ENCODE results near the gene EIF2AK3. TPM values are rescaled to one million over a fixed set of nuclear protein-coding genes. Genes with fewer than 3 reads are reported as not detected.

EIF2AK3 gene
- total and polyA plus RNA-seq, 2 of the 13 experiments (the other 11 are each of a cell fraction or from before 2014, with no cell fraction given): 10.3 to 30.6 TPM

DNA sequence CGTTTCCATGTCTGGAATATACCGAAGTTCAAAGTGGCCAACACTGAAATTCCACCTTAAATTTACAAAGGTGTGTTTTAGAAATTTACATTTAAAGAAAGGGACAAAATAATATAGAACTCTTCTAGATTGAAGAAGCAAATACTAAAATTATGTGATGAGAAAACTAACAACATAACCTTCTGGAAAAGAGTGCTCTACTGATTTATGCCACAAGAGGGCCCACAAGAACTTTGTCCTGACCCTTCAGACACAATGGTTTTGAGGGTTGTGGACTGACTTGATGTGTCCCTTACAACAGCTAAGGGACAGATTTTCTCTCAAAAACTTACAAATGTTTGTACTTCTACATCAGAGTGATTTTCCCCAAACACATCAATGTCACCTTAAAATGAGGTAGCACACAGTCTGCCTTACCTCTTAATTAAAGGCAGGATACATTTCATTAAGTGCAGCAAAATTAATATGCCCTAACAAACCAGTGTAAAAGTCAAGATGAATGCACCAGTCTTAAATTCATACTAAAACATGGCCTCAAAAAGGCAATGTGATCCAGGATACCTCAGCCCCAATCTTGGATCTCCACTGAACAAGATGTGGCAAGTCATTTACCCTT, 36.2 kb downstream of the EIF2AK3 start (continued):
- TF ChIP-seq, protein P1, sequence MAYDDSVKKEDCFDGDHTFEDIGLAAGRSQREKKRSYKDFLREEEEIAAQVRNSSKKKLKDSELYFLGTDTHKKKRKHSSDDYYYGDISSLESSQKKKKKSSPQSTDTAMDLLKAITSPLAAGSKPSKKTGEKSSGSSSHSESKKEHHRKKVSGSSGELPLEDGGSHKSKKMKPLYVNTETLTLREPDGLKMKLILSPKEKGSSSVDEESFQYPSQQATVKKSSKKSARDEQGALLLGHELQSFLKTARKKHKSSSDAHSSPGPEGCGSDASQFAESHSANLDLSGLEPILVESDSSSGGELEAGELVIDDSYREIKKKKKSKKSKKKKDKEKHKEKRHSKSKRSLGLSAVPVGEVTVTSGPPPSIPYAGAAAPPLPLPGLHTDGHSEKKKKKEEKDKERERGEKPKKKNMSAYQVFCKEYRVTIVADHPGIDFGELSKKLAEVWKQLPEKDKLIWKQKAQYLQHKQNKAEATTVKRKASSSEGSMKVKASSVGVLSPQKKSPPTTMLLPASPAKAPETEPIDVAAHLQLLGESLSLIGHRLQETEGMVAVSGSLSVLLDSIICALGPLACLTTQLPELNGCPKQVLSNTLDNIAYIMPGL (CRISPR knock-in tag; IDR thresholded peaks at IDR 0.05; ENCODE audit: borderline replicate concordance in 1 of 2, low read depth in 1 of 2): no peak
- TF ChIP-seq GFI1 (CRISPR knock-in tag; IDR thresholded peaks at IDR 0.05; ENCODE audit: borderline replicate concordance) (no peak), ZNF317 (CRISPR knock-in tag; IDR thresholded peaks at IDR 0.05) (no peak), ZNF652 (CRISPR knock-in tag; IDR thresholded peaks at IDR 0.05; ENCODE audit: borderline replicate concordance, low read depth) (no peak), SRY (CRISPR knock-in tag; IDR thresholded peaks at IDR 0.05) (no peak), ZNF841 (CRISPR knock-in tag; IDR thresholded peaks at IDR 0.05; ENCODE audit: borderline replicate concordance) (no peak), CREM (IDR thresholded peaks at IDR 0.05) (no peak), CREM (CRISPR knock-in tag; IDR thresholded peaks at IDR 0.05) (no peak), HMGA1 (CRISPR knock-in tag; conservative IDR thresholded peaks at IDR 0.05) (no peak), BRD4 (CRISPR knock-in tag; IDR thresholded peaks at IDR 0.05) (no peak), ZNF121 (CRISPR knock-in tag; IDR thresholded peaks at IDR 0.05) (0 out of 2 replicates have a peak, but pooled peaks have one; percentile 21), KDM1A (CRISPR knock-in tag; IDR thresholded peaks at IDR 0.05) (no peak), RXRA (CRISPR knock-in tag; IDR thresholded peaks at IDR 0.05) (no peak), PAF1 (CRISPR knock-in tag; IDR thresholded peaks at IDR 0.05) (no peak), PAX8 (CRISPR knock-in tag; IDR thresholded peaks at IDR 0.05; ENCODE audit: borderline replicate concordance) (no peak), ZNF891 (CRISPR knock-in tag; IDR thresholded peaks at IDR 0.05) (no peak), ZNF570 (CRISPR knock-in tag; IDR thresholded peaks at IDR 0.05; ENCODE audit: borderline replicate concordance) (no peak), BORCS8-MEF2B (CRISPR knock-in tag; IDR thresholded peaks at IDR 0.05) (no peak), EEA1 (CRISPR knock-in tag; IDR thresholded peaks at IDR 0.05; ENCODE audit: borderline replicate concordance) (no peak), HNF4A (CRISPR knock-in tag; IDR thresholded peaks at IDR 0.05) (no peak), STAG1 (CRISPR knock-in tag; IDR thresholded peaks at IDR 0.05) (peak; percentile 86)
- TF ChIP-seq, protein P2, sequence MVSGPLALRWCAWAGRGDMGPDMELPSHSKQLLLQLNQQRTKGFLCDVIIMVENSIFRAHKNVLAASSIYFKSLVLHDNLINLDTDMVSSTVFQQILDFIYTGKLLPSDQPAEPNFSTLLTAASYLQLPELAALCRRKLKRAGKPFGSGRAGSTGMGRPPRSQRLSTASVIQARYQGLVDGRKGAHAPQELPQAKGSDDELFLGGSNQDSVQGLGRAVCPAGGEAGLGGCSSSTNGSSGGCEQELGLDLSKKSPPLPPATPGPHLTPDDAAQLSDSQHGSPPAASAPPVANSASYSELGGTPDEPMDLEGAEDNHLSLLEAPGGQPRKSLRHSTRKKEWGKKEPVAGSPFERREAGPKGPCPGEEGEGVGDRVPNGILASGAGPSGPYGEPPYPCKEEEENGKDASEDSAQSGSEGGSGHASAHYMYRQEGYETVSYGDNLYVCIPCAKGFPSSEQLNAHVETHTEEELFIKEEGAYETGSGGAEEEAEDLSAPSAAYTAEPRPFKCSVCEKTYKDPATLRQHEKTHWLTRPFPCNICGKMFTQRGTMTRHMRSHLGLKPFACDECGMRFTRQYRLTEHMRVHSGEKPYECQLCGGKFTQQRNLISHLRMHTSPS (CRISPR knock-in tag; IDR thresholded peaks at IDR 0.05; ENCODE audit: low read depth): no peak
- TF ChIP-seq, protein P3, sequence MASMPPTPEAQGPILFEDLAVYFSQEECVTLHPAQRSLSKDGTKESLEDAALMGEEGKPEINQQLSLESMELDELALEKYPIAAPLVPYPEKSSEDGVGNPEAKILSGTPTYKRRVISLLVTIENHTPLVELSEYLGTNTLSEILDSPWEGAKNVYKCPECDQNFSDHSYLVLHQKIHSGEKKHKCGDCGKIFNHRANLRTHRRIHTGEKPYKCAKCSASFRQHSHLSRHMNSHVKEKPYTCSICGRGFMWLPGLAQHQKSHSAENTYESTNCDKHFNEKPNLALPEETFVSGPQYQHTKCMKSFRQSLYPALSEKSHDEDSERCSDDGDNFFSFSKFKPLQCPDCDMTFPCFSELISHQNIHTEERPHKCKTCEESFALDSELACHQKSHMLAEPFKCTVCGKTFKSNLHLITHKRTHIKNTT (CRISPR knock-in tag; IDR thresholded peaks at IDR 0.05): no peak
- TF ChIP-seq, protein P4, sequence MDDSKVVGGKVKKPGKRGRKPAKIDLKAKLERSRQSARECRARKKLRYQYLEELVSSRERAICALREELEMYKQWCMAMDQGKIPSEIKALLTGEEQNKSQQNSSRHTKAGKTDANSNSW (CRISPR knock-in tag; IDR thresholded peaks at IDR 0.05; ENCODE audit: borderline replicate concordance): no peak
- TF ChIP-seq, protein P5, sequence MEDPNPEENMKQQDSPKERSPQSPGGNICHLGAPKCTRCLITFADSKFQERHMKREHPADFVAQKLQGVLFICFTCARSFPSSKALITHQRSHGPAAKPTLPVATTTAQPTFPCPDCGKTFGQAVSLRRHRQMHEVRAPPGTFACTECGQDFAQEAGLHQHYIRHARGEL (CRISPR knock-in tag; IDR thresholded peaks at IDR 0.05): no peak
